Ovary (tissue), 1 donor: Measurements from ENCODE around the gene USP2.

Source experiments
- EP300 ChIP-seq: sonication (generic); formaldehyde crosslinking; IDR thresholded peaks from one replicate; pipeline ENCODE4 v1.6.1; 2017; ENCODE audit warnings: antibody characterized with exemption
- POLR2A ChIP-seq: fragments of 450-650 bp; IDR thresholded peaks from one replicate; pipeline ENCODE4 v1.6.1; 2017; ENCODE audit warnings: antibody characterized with exemption, mild to moderate bottlenecking, moderate library complexity

DNA sequence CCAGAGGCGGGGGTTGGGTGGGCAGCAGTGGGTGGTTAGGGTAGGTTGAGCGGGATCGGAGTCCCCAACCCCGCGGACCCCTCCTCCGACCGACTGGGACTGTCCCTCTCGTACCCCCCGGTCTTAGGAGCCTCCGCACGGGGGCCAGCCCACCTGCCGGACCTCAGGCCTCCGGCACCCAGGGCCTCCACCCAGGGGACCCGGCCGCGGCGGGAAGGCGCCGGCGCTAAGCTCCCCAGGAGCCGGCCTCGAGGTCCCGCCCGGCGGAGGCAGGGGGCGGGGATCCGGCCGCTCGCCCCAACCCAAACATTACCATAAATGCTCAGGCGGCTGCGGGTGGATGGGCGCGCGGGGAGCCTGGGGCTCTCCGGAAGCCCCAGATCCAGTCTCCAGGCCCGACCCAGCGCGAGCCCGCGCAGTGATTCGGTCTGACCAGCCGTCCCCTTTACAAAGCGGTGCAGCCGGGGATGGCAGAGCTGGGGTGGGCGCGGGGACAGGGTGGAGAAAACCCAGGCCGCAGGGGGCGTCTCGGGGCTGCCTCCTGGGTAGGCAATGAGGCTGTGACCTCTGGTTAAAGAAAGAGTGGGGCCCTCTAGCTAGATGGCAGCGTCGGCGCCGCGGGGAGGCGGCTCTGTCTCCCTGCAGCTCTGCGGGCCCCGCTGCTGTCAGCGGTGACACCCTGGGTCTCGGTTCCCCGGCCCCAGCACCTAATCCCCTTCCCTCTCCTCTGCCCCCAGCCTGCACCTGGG lies 60.5 kb downstream of the USP2 start:
- TF ChIP-seq POLR2A = no peak
- no peak for TF ChIP-seq EP300
